ENCODE results near the gene CCDC138.

CCDC138 gene

GRCh38 chr2:108920686-108921085, 134.1 kb downstream of the CCDC138 start:
- DNase-seq: no peak

GRCh38 chr2:108921096-108922030, 134.8 kb downstream of the CCDC138 start:
- DNase-seq: no peak

- no peak for DNase-seq
Observed at GRCh38 chr2:108922141-108922915, 135.8 kb downstream of the CCDC138 start.

GRCh38 chr2:108923019-108923700, 136.6 kb downstream of the CCDC138 start:
- DNase-seq: no peak

GRCh38 chr2:108923736-108924579, 137.4 kb downstream of the CCDC138 start:
- no peak for DNase-seq

- DNase-seq: no peak
Observed at GRCh38 chr2:108924580-108925251, 138.1 kb downstream of the CCDC138 start.

GRCh38 chr2:108925286-108925685, 138.7 kb downstream of the CCDC138 start:
- no peak for DNase-seq

GRCh38 chr2:108925735-108926134, 139.2 kb downstream of the CCDC138 start:
- no peak for DNase-seq
